ENCODE measurements around the gene CCNDBP1.
"Not testable (repeated sequence)": the region's sequence is repeated elsewhere in the genome, so short reads cannot be mapped to it uniquely, and the experiment has no call there.

CCNDBP1 gene

GRCh38 chr15:43165801-43166325 lies 19.3 kb upstream of the CCNDBP1 start:
- Histone ChIP-seq H4K20me1 (ENCODE audit: insufficient read depth, low read length) (no peaks in the 10 kb centered on the region), H3K36me3 (replicated peaks; ENCODE audit: low read depth, low read length) (peaks cover 34% of the 10 kb centered on the region), H3K4me1 (ENCODE audit: low read length) (no peaks in the 10 kb centered on the region), H3K9ac (ENCODE audit: low read length) (no peak overlapping the region), H3K27ac (ENCODE audit: low read length) (no peak overlapping the region), H3K27me3 (ENCODE audit: low read depth, low read length) (no peaks in the 10 kb centered on the region), H3K79me2 (ENCODE audit: low read length) (no peaks in the 10 kb centered on the region), H3K4me2 (ENCODE audit: low read length) (no peak overlapping the region), H3K4me3 (ENCODE audit: low read length) (no peak overlapping the region), H3K9me3 (ENCODE audit: insufficient read depth, low read length) (no peaks in the 10 kb centered on the region), H2AFZ (ENCODE audit: low read depth, low read length) (no peak overlapping the region)
- no peak for TF ChIP-seq EZH2phosphoT487 (IDR thresholded peaks at IDR 0.05; ENCODE audit: low read depth)
- no peak for TF ChIP-seq CTCF (IDR thresholded peaks at IDR 0.05; ENCODE audit: low read depth, low read length)

- H3K79me2 ChIP-seq (ENCODE audit: low read length); H3K9ac ChIP-seq (ENCODE audit: low read length); H3K4me3 ChIP-seq (ENCODE audit: low read length); H4K20me1 ChIP-seq (ENCODE audit: insufficient read depth, low read length); H3K4me1 ChIP-seq (ENCODE audit: low read length); H3K27me3 ChIP-seq (ENCODE audit: low read depth, low read length); H2AFZ ChIP-seq (ENCODE audit: low read depth, low read length); H3K4me2 ChIP-seq (ENCODE audit: low read length); H3K9me3 ChIP-seq (ENCODE audit: insufficient read depth, low read length); H3K27ac ChIP-seq (ENCODE audit: low read length): not testable (repeated sequence)
- H3K36me3 ChIP-seq (replicated peaks; ENCODE audit: low read depth, low read length), result peaks cover 37% of the 10 kb centered on the region
These were observed 17.9 kb upstream of the CCNDBP1 start for GRCh38 chr15:43167261-43167660.

GRCh38 chr15:43168192-43169107 lies 16.8 kb upstream of the CCNDBP1 start:
- no peaks in the 10 kb centered on the region for H4K20me1 ChIP-seq (ENCODE audit: insufficient read depth, low read length)
- H2AFZ ChIP-seq (ENCODE audit: low read depth, low read length), result no peak overlapping the region

GRCh38 chr15:43169888-43170287 lies 15.3 kb upstream of the CCNDBP1 start:
- Histone ChIP-seq H3K4me1 (ENCODE audit: low read length) (no peaks in the 10 kb centered on the region), H4K20me1 (ENCODE audit: insufficient read depth, low read length) (no peaks in the 10 kb centered on the region), H3K4me3 (ENCODE audit: low read length) (no peak overlapping the region), H3K79me2 (ENCODE audit: low read length) (no peaks in the 10 kb centered on the region), H3K36me3 (replicated peaks; ENCODE audit: low read depth, low read length) (peaks cover 55% of the 10 kb centered on the region), H3K4me2 (ENCODE audit: low read length) (no peak overlapping the region), H3K9ac (ENCODE audit: low read length) (no peak overlapping the region), H2AFZ (ENCODE audit: low read depth, low read length) (no peak overlapping the region), H3K27me3 (ENCODE audit: low read depth, low read length) (no peaks in the 10 kb centered on the region), H3K9me3 (ENCODE audit: insufficient read depth, low read length) (no peaks in the 10 kb centered on the region), H3K27ac (ENCODE audit: low read length) (no peak overlapping the region)
- TF ChIP-seq EZH2phosphoT487 (IDR thresholded peaks at IDR 0.05; ENCODE audit: low read depth) (no peak), CTCF (IDR thresholded peaks at IDR 0.05; ENCODE audit: low read depth, low read length) (no peak)

More at GRCh38 chr15:43168192-43169107, 16.8 kb upstream of the CCNDBP1 start:
- H3K79me2 ChIP-seq (ENCODE audit: low read length), result no peaks in the 10 kb centered on the region
- H3K9me3 ChIP-seq (ENCODE audit: insufficient read depth, low read length), result no peaks in the 10 kb centered on the region
- no peaks in the 10 kb centered on the region for H3K27me3 ChIP-seq (ENCODE audit: low read depth, low read length)
- no peak overlapping the region for H3K4me2 ChIP-seq (ENCODE audit: low read length)
- no peak overlapping the region for H3K4me3 ChIP-seq (ENCODE audit: low read length)
- H3K4me1 ChIP-seq (ENCODE audit: low read length), result no peaks in the 10 kb centered on the region
- H3K9ac ChIP-seq (ENCODE audit: low read length), result no peak overlapping the region
- no peak overlapping the region for H3K27ac ChIP-seq (ENCODE audit: low read length)
- peaks cover 44% of the 10 kb centered on the region for H3K36me3 ChIP-seq (replicated peaks; ENCODE audit: low read depth, low read length)
- no peak for TF ChIP-seq CTCF (IDR thresholded peaks at IDR 0.05; ENCODE audit: low read depth, low read length)
- no peak for TF ChIP-seq EZH2phosphoT487 (IDR thresholded peaks at IDR 0.05; ENCODE audit: low read depth)

GRCh38 chr15:43175656-43176309 lies 9.4 kb upstream of the CCNDBP1 start:
- not testable (repeated sequence) for H3K4me1 ChIP-seq (ENCODE audit: low read length); H3K4me2 ChIP-seq (ENCODE audit: low read length); H3K9me3 ChIP-seq (ENCODE audit: insufficient read depth, low read length); H3K4me3 ChIP-seq (ENCODE audit: low read length); H4K20me1 ChIP-seq (ENCODE audit: insufficient read depth, low read length); H3K79me2 ChIP-seq (ENCODE audit: low read length); H3K9ac ChIP-seq (ENCODE audit: low read length); H3K27ac ChIP-seq (ENCODE audit: low read length); H2AFZ ChIP-seq (ENCODE audit: low read depth, low read length); H3K27me3 ChIP-seq (ENCODE audit: low read depth, low read length)
- H3K36me3 ChIP-seq (replicated peaks; ENCODE audit: low read depth, low read length), result peaks cover 41% of the 10 kb centered on the region

- H3K27ac ChIP-seq (ENCODE audit: low read length); H3K4me1 ChIP-seq (ENCODE audit: low read length); H3K79me2 ChIP-seq (ENCODE audit: low read length); H3K4me2 ChIP-seq (ENCODE audit: low read length); H3K4me3 ChIP-seq (ENCODE audit: low read length); H2AFZ ChIP-seq (ENCODE audit: low read depth, low read length); H3K9me3 ChIP-seq (ENCODE audit: insufficient read depth, low read length); H3K27me3 ChIP-seq (ENCODE audit: low read depth, low read length); H3K9ac ChIP-seq (ENCODE audit: low read length); H4K20me1 ChIP-seq (ENCODE audit: insufficient read depth, low read length): not testable (repeated sequence)
- H3K36me3 ChIP-seq (replicated peaks; ENCODE audit: low read depth, low read length), result peaks cover 37% of the 10 kb centered on the region
These were observed 8.1 kb upstream of the CCNDBP1 start for GRCh38 chr15:43177147-43177546.

All from OCI-LY3 (cell line).